H9 (cell line): ENCODE data around the gene UPB1. TPM values are rescaled to one million over a fixed set of nuclear protein-coding genes. Genes with fewer than 3 reads are reported as not detected.
A peak's percentile ranks its signal among the peaks of the same experiment; 100 is the strongest.

Source experiments
- DNase-seq: peaks from one replicate; pipeline ENCODE4 v3.0.0-alpha.2; 2017
- H2AFZ ChIP-seq: one replicate; pipeline ENCODE4 v1.6.1; 2013; ENCODE audit warnings: mild to moderate bottlenecking, low read length, control low read depth, moderate library complexity
- H2AK5ac ChIP-seq: 2 replicates; pipeline ENCODE4 v1.6.1; 2013; ENCODE audit warnings: low read length, control low read depth, mixed read lengths; ENCODE audit not compliant: insufficient read length
- H2BK120ac ChIP-seq: one replicate; pipeline ENCODE4 v1.6.1; 2013; ENCODE audit warnings: low read depth, mild to moderate bottlenecking, low read length, control low read depth, inconsistent platforms; ENCODE audit not compliant: poor library complexity, severe bottlenecking
- H2BK12ac ChIP-seq: 2 replicates; pipeline ENCODE4 v1.6.1; 2013; ENCODE audit warnings: low read length, control low read depth, mixed read lengths, low read depth; ENCODE audit not compliant: insufficient read length
- H2BK15ac ChIP-seq: 2 replicates; pipeline ENCODE4 v1.6.1; 2013; ENCODE audit warnings: low read depth, low read length, control low read depth
- H2BK20ac ChIP-seq: one replicate; pipeline ENCODE4 v1.6.1; 2013; ENCODE audit warnings: low read depth, mild to moderate bottlenecking, low read length, control low read depth, inconsistent platforms; ENCODE audit not compliant: poor library complexity, severe bottlenecking
- H2BK5ac ChIP-seq: 2 replicates; pipeline ENCODE4 v1.6.1; 2013; ENCODE audit warnings: low read length, control low read depth, mixed read lengths; ENCODE audit not compliant: insufficient read length
- H3K14ac ChIP-seq: 2 replicates; pipeline ENCODE4 v1.6.1; 2013; ENCODE audit warnings: low read length, control low read depth; ENCODE audit not compliant: insufficient read depth
- H3K18ac ChIP-seq: 2 replicates; pipeline ENCODE4 v1.6.1; 2013; ENCODE audit warnings: low read depth, mild to moderate bottlenecking, mixed read lengths, low read length, control low read depth; ENCODE audit not compliant: insufficient read length
- H3K23ac ChIP-seq: 2 replicates; pipeline ENCODE4 v1.6.1; 2013; ENCODE audit warnings: low read length, control low read depth, mixed read lengths, low read depth; ENCODE audit not compliant: insufficient read length
- H3K23me2 ChIP-seq: 2 replicates; pipeline ENCODE4 v1.6.1; 2013; ENCODE audit warnings: low read depth, mild to moderate bottlenecking, mixed read lengths, low read length, control low read depth; ENCODE audit not compliant: insufficient read length, poor library complexity, severe bottlenecking
- H3K27ac ChIP-seq: 2 replicates; pipeline ENCODE4 v1.5.1; 2013; ENCODE audit warnings: low read length, control low read depth, mixed read lengths, low read depth; ENCODE audit not compliant: insufficient read length
- H3K27me3 ChIP-seq: 2 replicates; pipeline ENCODE4 v1.6.1; 2013; ENCODE audit warnings: low read length, control low read depth, inconsistent platforms; ENCODE audit not compliant: insufficient read depth
- H3K4ac ChIP-seq: 2 replicates; pipeline ENCODE4 v1.6.1; 2013; ENCODE audit warnings: low read depth, mild to moderate bottlenecking, control low read depth, inconsistent platforms, low read length, moderate library complexity
- H3K4me1 ChIP-seq: 2 replicates; pipeline ENCODE4 v1.6.1; 2013; ENCODE audit warnings: low read length, control low read depth, inconsistent platforms; ENCODE audit not compliant: insufficient read depth
- H3K4me2 ChIP-seq: 2 replicates; pipeline ENCODE4 v1.6.1; 2013; ENCODE audit warnings: low read length, control low read depth, mixed read lengths; ENCODE audit not compliant: insufficient read length, insufficient read depth
- H3K56ac ChIP-seq: 2 replicates; pipeline ENCODE4 v1.6.1; 2013; ENCODE audit warnings: low read depth, mild to moderate bottlenecking, mixed read lengths, low read length, control low read depth; ENCODE audit not compliant: insufficient read length
- H3K79me1 ChIP-seq: 2 replicates; pipeline ENCODE4 v1.6.1; 2013; ENCODE audit warnings: low read depth, mild to moderate bottlenecking, moderate library complexity, low read length, control low read depth, inconsistent platforms; ENCODE audit not compliant: insufficient read depth, poor library complexity, severe bottlenecking
- H3K79me2 ChIP-seq: 2 replicates; pipeline ENCODE4 v1.6.1; 2013; ENCODE audit warnings: low read length, control low read depth, inconsistent platforms; ENCODE audit not compliant: insufficient read depth
- H3K9ac ChIP-seq: 2 replicates; pipeline ENCODE4 v1.6.1; 2013; ENCODE audit warnings: low read length, control low read depth, mixed read lengths; ENCODE audit not compliant: insufficient read length; ENCODE audit errors: extremely low read depth
- H3K9me3 ChIP-seq: one replicate; pipeline ENCODE4 v1.6.1; 2013; ENCODE audit warnings: low read depth, low read length, inconsistent platforms; ENCODE audit not compliant: control insufficient read depth
- H3T11ph ChIP-seq: one replicate; pipeline ENCODE4 v1.6.1; 2013; ENCODE audit warnings: mild to moderate bottlenecking, low read length, control low read depth, inconsistent platforms
- H4K20me1 ChIP-seq: one replicate; pipeline ENCODE4 v1.6.1; 2013; ENCODE audit not compliant: control insufficient read depth, insufficient read length, insufficient read depth
- H4K5ac ChIP-seq: 2 replicates; pipeline ENCODE4 v1.6.1; 2013; ENCODE audit warnings: low read depth, mild to moderate bottlenecking, mixed read lengths, low read length, control low read depth; ENCODE audit not compliant: insufficient read length
- H4K8ac ChIP-seq: replicated peaks from 2 replicates; pipeline ENCODE4 v1.6.1; 2013; ENCODE audit warnings: low read length, control low read depth, mixed read lengths, low read depth; ENCODE audit not compliant: insufficient read length
- H4K91ac ChIP-seq: 2 replicates; pipeline ENCODE4 v1.6.1; 2013; ENCODE audit warnings: low read depth, mild to moderate bottlenecking, moderate library complexity, mixed read lengths, low read length, control low read depth; ENCODE audit not compliant: insufficient read length
- H3K27ac Mint-ChIP-seq, 3 experiments: 2 replicates in 2 of 3; 3 replicates in 1 of 3; pipeline ENCODE4 v1.8.0; 2020 to 2021; ENCODE audit warnings: mixed read lengths in 3 of 3, mild to moderate bottlenecking in 1 of 3, moderate library complexity in 1 of 3
- H3K27me3 Mint-ChIP-seq: 2 replicates; pipeline ENCODE4 v1.8.0; 2021; ENCODE audit warnings: low read depth, mild to moderate bottlenecking, moderate library complexity, mixed read lengths
- H3K36me3 Mint-ChIP-seq, 3 experiments: 2 replicates in 2 of 3; 3 replicates in 1 of 3; pipeline ENCODE4 v1.8.0; 2020 to 2021; ENCODE audit warnings: low read depth in 3 of 3, mixed read lengths in 3 of 3; ENCODE audit not compliant: insufficient read depth in 1 of 3
- H3K4me1 Mint-ChIP-seq, 2 experiments: 2 replicates each; pipeline ENCODE4 v1.8.0; 2020; ENCODE audit warnings: mixed read lengths in 2 of 2
- H3K4me3 Mint-ChIP-seq, 2 experiments: 2 replicates in 1 of 2; 3 replicates in 1 of 2; pipeline ENCODE4 v1.8.0; 2020 to 2021; ENCODE audit warnings: mild to moderate bottlenecking in 2 of 2, mixed read lengths in 2 of 2, moderate library complexity in 1 of 2
- H3K9me3 Mint-ChIP-seq, 2 experiments: 2 replicates in 1 of 2; 3 replicates in 1 of 2; pipeline ENCODE4 v1.8.0; 2020; ENCODE audit warnings: mild to moderate bottlenecking in 2 of 2, mixed read lengths in 2 of 2, moderate library complexity in 1 of 2
- WGBS: extraction: QIAGEN DNeasy Blood & Tissue Kit; methylation state at CpG from one replicate; pipeline ENCODE4 v1.1.7; 2013; ENCODE audit warnings: missing lambda C conversion rate, low lambda C conversion rate, mixed read lengths; ENCODE audit not compliant: insufficient read length; ENCODE audit errors: extremely low coverage; 5-methylcytosine and 5-hydroxymethylcytosine counted together
- total RNA-seq: library from RNA; stranded (reverse); gene quantifications from 2 replicates; pipeline ENCODE4 v1.2.1, GENCODE V29; 2021
- TF ChIP-seq, protein P1 (sequence below): fragments of 200-600 bp; sonication (generic); conservative IDR thresholded peaks from 3 replicates; pipeline ENCODE4 v1.8.0; 2021; ENCODE audit warnings: antibody characterized with exemption, mild to moderate bottlenecking

Gene UPB1
- total RNA-seq, 1 experiment from 2014 or later, result not detected

DNA sequence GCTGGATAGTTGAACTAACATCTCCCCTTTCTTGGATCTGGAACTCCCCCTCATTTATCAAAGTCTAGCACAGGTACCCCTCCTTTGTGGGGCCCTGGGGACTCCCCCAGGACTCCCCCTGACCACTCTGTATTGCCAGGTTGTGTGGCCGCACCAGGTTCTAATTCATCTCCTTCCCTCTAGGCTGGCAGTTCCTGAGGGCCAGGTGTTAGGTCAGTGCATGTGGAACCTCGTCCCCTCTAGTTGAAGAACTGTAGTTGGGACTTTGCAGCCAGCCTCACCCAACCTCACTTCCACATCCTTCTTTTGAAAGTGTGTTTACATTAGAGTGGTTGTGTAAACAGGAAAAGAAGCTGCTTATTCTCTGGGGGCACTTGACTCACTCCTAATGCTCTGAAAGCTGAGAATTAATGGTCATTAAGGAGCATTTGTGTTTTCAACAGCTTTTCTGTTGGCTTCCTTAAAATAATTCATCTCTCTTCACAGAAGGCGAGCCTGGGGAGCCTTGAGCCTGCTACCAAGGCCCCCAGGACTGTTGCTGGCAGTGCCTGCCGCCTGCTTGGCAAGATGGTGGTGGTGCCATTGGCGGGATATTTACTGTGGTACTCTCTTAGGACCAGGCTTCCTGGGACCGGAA lies 11.8 kb downstream of the UPB1 start:
- H2BK12ac ChIP-seq, result no peak overlapping the region
- no peak overlapping the region for H2AFZ ChIP-seq
- no peaks in the 10 kb centered on the region for H3K9me3 ChIP-seq
- no peak overlapping the region for H2AK5ac ChIP-seq
- Mint-ChIP-seq H3K4me1 (peaks cover 30 to 32% of the 10 kb centered on the region in 2 experiments), H3K36me3 (no peaks in the 10 kb centered on the region), H3K9me3 (no peaks in the 10 kb centered on the region; a peak in 1 of 5 replicates), H3K27me3 (no peaks in the 10 kb centered on the region; the same call in 1 of the 2 replicates), H3K4me3 (peak overlapping the region; percentile 14 to 56; a peak in 2 of 5 replicates), H3K27ac (peak overlapping the region; percentile 53 to 93 (median 63); a peak in 5 of 7 replicates)
- TF ChIP-seq, protein P1, sequence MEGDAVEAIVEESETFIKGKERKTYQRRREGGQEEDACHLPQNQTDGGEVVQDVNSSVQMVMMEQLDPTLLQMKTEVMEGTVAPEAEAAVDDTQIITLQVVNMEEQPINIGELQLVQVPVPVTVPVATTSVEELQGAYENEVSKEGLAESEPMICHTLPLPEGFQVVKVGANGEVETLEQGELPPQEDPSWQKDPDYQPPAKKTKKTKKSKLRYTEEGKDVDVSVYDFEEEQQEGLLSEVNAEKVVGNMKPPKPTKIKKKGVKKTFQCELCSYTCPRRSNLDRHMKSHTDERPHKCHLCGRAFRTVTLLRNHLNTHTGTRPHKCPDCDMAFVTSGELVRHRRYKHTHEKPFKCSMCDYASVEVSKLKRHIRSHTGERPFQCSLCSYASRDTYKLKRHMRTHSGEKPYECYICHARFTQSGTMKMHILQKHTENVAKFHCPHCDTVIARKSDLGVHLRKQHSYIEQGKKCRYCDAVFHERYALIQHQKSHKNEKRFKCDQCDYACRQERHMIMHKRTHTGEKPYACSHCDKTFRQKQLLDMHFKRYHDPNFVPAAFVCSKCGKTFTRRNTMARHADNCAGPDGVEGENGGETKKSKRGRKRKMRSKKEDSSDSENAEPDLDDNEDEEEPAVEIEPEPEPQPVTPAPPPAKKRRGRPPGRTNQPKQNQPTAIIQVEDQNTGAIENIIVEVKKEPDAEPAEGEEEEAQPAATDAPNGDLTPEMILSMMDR, result no peak
- no peak overlapping the region for H2BK120ac ChIP-seq
- H3K27ac ChIP-seq, result no peak overlapping the region
- no peak overlapping the region for H2BK20ac ChIP-seq
- no peak overlapping the region for H2BK5ac ChIP-seq
- no peak overlapping the region for H3K56ac ChIP-seq
- no peak overlapping the region for H3T11ph ChIP-seq
- H3K23ac ChIP-seq, result no peak overlapping the region
- H3K79me2 ChIP-seq, result no peaks in the 10 kb centered on the region
- no peak overlapping the region for H3K9ac ChIP-seq
- no peak overlapping the region for H4K91ac ChIP-seq
- H3K27me3 ChIP-seq, result no peaks in the 10 kb centered on the region
- H3K18ac ChIP-seq, result no peak overlapping the region
- H4K20me1 ChIP-seq, result no peaks in the 10 kb centered on the region
- H3K4ac ChIP-seq, result no peak overlapping the region
- H4K8ac ChIP-seq, result no peak overlapping the region
- DNase-seq, result peak; percentile 50
- H3K4me1 ChIP-seq, result no peaks in the 10 kb centered on the region; the same call in 1 of the 2 replicates
- H3K79me1 ChIP-seq, result no peaks in the 10 kb centered on the region
- no peak overlapping the region for H3K14ac ChIP-seq
- no CpG with 5 or more reads among the region's 6 CpGs for WGBS
- H3K4me2 ChIP-seq, result peak overlapping the region; percentile 30
- no peak overlapping the region for H4K5ac ChIP-seq
- H2BK15ac ChIP-seq, result no peak overlapping the region
- no peaks in the 10 kb centered on the region for H3K23me2 ChIP-seq
